ENCODE results near the gene AP3B2. TPM values are rescaled to one million over a fixed set of nuclear protein-coding genes. Genes with fewer than 3 reads are reported as not detected.

The AP3B2 gene
- total and polyA plus RNA-seq, 2 of the 4 experiments (the other 2 are of a cell fraction), result 0.14 TPM; not detected in 1

GRCh38 chr15:82750831-82751180 lies 41.1 kb upstream of the AP3B2 start:
- CTCF ChIA-PET, result interaction anchor here (0.8 kb wide), 1 partner anchor 260 kb away, joined by 3 read pairs; the partner anchor contains the start of gene C15orf40
- H3K4me1 ChIP-seq (ENCODE audit: control insufficient read depth, insufficient read depth, low read length), result peaks cover 2% of the 10 kb centered on the region; the same call in 1 of the 2 replicates
- peak overlapping the region; percentile 86 to 97 for H4K8ac ChIP-seq (ENCODE audit: low read depth in 2 of 2, low read length in 2 of 2)
- TF ChIP-seq USF2 (IDR thresholded peaks at IDR 0.05; ENCODE audit: low read depth, low read length), result no peak
- TF ChIP-seq MAFK (IDR thresholded peaks at IDR 0.05; ENCODE audit: low read depth, low read length), result no peak
- no peak for TF ChIP-seq MXI1 (IDR thresholded peaks at IDR 0.05; ENCODE audit: borderline replicate concordance, low read depth, low read length)
- TF ChIP-seq MAZ (IDR thresholded peaks at IDR 0.05; ENCODE audit: borderline replicate concordance, low read depth, low read length), result no peak
- TF ChIP-seq POLR2A (IDR thresholded peaks at IDR 0.05; ENCODE audit: low read depth, low read length), result no peak
- no peak for TF ChIP-seq RFX5 (IDR thresholded peaks at IDR 0.05; ENCODE audit: low read depth, low read length)
- no peak for TF ChIP-seq BHLHE40 (IDR thresholded peaks at IDR 0.05; ENCODE audit: low read depth, low read length)
- no peak for TF ChIP-seq NFE2L2 (IDR thresholded peaks at IDR 0.05; ENCODE audit: low read depth, low read length)
- no peaks in the 10 kb centered on the region for H3K9me3 ChIP-seq (ENCODE audit: control insufficient read depth, insufficient read depth, low read length)
- peak overlapping the region; percentile 93 for H3K4me2 ChIP-seq (ENCODE audit: low read depth, low read length)
- H3K27me3 ChIP-seq (ENCODE audit: control insufficient read depth, insufficient read depth, low read length), result no peaks in the 10 kb centered on the region
- peaks cover 5% of the 10 kb centered on the region; the same call in 1 of the 2 replicates for H4K20me1 ChIP-seq (ENCODE audit: insufficient read depth, low read length)
- in situ Hi-C loops (cut with MboI; ENCODE audit: low sequenced_read_pairs) (loop anchor here (10.0 kb wide), 1 partner anchor 64 kb away; no protein-coding TSS in a partner anchor), dilution Hi-C loops (cut with HindIII; ENCODE audit: low sequenced_read_pairs, unreplicated experiment) (no loop called here), intact Hi-C loops (cut with micrococcal nuclease) (loop anchor here (1.0 to 5.0 kb wide), 3 partner anchors 58 to 236 kb away; partner anchors contain the start of genes RAMAC, RPS17 and WHAMM)
- peak overlapping the region; percentile 86 for H3K4ac ChIP-seq (ENCODE audit: low read depth, low read length)
- H3K23ac ChIP-seq (ENCODE audit: low read depth, low read length), result peak overlapping the region; percentile 75; the same call in 1 of the 2 replicates
- peak overlapping the region; percentile 88 for H3K56ac ChIP-seq (ENCODE audit: extremely low read depth, insufficient read depth, low read length)
- peak overlapping the region; percentile 92 for H3K9ac ChIP-seq (ENCODE audit: low read depth, low read length)
- no peak overlapping the region for H2BK15ac ChIP-seq (ENCODE audit: low read depth, low read length)
- peak overlapping the region; percentile 90 for H4K5ac ChIP-seq (ENCODE audit: low read depth, low read length)
- peak overlapping the region; percentile 85 for H3K14ac ChIP-seq (replicated peaks; ENCODE audit: low read depth, low read length)
- peaks cover 6% of the 10 kb centered on the region for H3K36me3 ChIP-seq (ENCODE audit: control insufficient read depth, insufficient read depth, low read length)
- POLR2A ChIA-PET (ENCODE audit: unreplicated experiment), result no interaction called here
- H3K9me1 ChIP-seq (ENCODE audit: insufficient read depth, low read length), result no peaks in the 10 kb centered on the region; the same call in 1 of the 2 replicates
- H2AK5ac ChIP-seq (ENCODE audit: low read depth, low read length), result peak overlapping the region; percentile 72
- H2AK9ac ChIP-seq (replicated peaks; ENCODE audit: low read depth, low read length, poor library complexity), result peak overlapping the region; percentile 93
- peak overlapping the region; percentile 72 for H3K27ac ChIP-seq (ENCODE audit: insufficient read depth, low read length)
- peak overlapping the region; percentile 61 for H2BK5ac ChIP-seq (ENCODE audit: low read depth, low read length, poor library complexity, severe bottlenecking)
- H3K79me1 ChIP-seq (ENCODE audit: low read depth in 1 of 2, low read length in 2 of 2), result peaks cover 23 to 28% of the 10 kb centered on the region in 2 experiments
- peak overlapping the region; percentile 95 for H2AFZ ChIP-seq (replicated peaks; ENCODE audit: low read length, poor library complexity)
- peak overlapping the region; percentile 63; the same call in 1 of the 2 replicates for H4K91ac ChIP-seq (ENCODE audit: insufficient read depth, low read depth, low read length)
- DNase-seq (no peak), ATAC-seq (ENCODE audit: low read depth) (peak; percentile 2; the same call in 1 of the 2 replicates)
- no peak overlapping the region for H3K18ac ChIP-seq (ENCODE audit: low read depth, low read length)
- H2BK20ac ChIP-seq (ENCODE audit: low read depth, low read length), result no peak overlapping the region
- WGBS, 2 experiments (ENCODE audit: extremely low coverage in 2 of 2, insufficient read length in 1 of 2), result 0% methylated on average over 2 of the region's 8 CpGs; no CpG with 5 or more reads in 1 of the 2 experiments
- no TSS peak for BruUV-seq (replicated peaks)
- H3K4me3 ChIP-seq (ENCODE audit: insufficient read depth, low read depth, low read length), result peak overlapping the region; percentile 86
- H2BK120ac ChIP-seq (ENCODE audit: low read depth, low read length), result no peak overlapping the region

Measured in IMR-90 (cell line).